ENCODE data around the gene CFAP206. TPM values are rescaled to one million over a fixed set of nuclear protein-coding genes. Genes with fewer than 3 reads are reported as not detected.

CFAP206 gene
- total RNA-seq, 1 donor from 2014 or later: 0.20 TPM

Other genes with a start within 250 kb of the CFAP206 start
- gene SMIM8, start 85.4 kb upstream of the CFAP206 start, total RNA-seq: 3.1 and 3.2 TPM in 2 replicates
- gene GJB7, start 78.7 kb upstream of the CFAP206 start, total RNA-seq: not detected in 2 replicates
- 0.56 and 1.1 TPM in 2 replicates for gene C6orf163, start 63.2 kb upstream of the CFAP206 start, total RNA-seq
- gene SLC35A1, start 65.0 kb downstream of the CFAP206 start, total RNA-seq: 13.9 and 24.9 TPM in 2 replicates
- gene RARS2, start 182.0 kb downstream of the CFAP206 start, total RNA-seq: 28.3 and 34.0 TPM in 2 replicates
- gene ORC3, start 182.2 kb downstream of the CFAP206 start, total RNA-seq: 13.3 and 19.8 TPM in 2 replicates

All from pulmonary artery endothelial cell (primary cell).